ENCODE results near the gene KRT14. TPM values are rescaled to one million over a fixed set of nuclear protein-coding genes. Genes with fewer than 3 reads are reported as not detected.
A peak's percentile ranks its signal among the peaks of the same experiment; 100 is the strongest.
"Not testable (repeated sequence)": the region's sequence is repeated elsewhere in the genome, so short reads cannot be mapped to it uniquely, and the experiment has no call there.

Gene KRT14
- total RNA-seq, 1 experiment from 2014 or later: 0.15 TPM

GRCh38 chr17:41583137-41584127 lies 3.3 kb downstream of the KRT14 start:
- BruUV-seq (replicated peaks): no TSS peak

GRCh38 chr17:41582061-41582968 lies 4.4 kb downstream of the KRT14 start:
- H3K4me2 ChIP-seq (ENCODE audit: low read length); H3K79me2 ChIP-seq (ENCODE audit: low read length); POLR2A ChIA-PET (ENCODE audit: unreplicated experiment); H3K9me3 ChIP-seq (ENCODE audit: low read length); DNase-seq; intact Hi-C loops (cut with micrococcal nuclease); H4K20me1 ChIP-seq (ENCODE audit: low read length); H3K36me3 ChIP-seq (ENCODE audit: low read depth, low read length); H3F3A ChIP-seq (ENCODE audit: low read length, unreplicated experiment); H3K9me2 ChIP-seq (replicated peaks; ENCODE audit: low read length); CTCF ChIA-PET; H3K9ac ChIP-seq (ENCODE audit: low read length); H2AFZ ChIP-seq (ENCODE audit: low read length); ATAC-seq; H3K4me3 ChIP-seq (ENCODE audit: low read length); H3K27me3 ChIP-seq (ENCODE audit: low read length); H3K27ac ChIP-seq (ENCODE audit: low read length); BruUV-seq (replicated peaks): not testable (repeated sequence)
- H3K4me1 ChIP-seq (ENCODE audit: insufficient read depth, low read length): peaks cover 21% of the 10 kb centered on the region

More at GRCh38 chr17:41583137-41584127, 3.3 kb downstream of the KRT14 start:
- ChIA-PET CTCF (no interaction called here), POLR2A (ENCODE audit: unreplicated experiment) (no interaction called here)
- H3F3A ChIP-seq (ENCODE audit: low read length, unreplicated experiment): no peaks in the 10 kb centered on the region
- intact Hi-C loops (cut with micrococcal nuclease): no loop called here
- no peaks in the 10 kb centered on the region for H4K20me1 ChIP-seq (ENCODE audit: low read length)
- DNase-seq (no peak), ATAC-seq (no peak)
- no peaks in the 10 kb centered on the region for H3K9me2 ChIP-seq (replicated peaks; ENCODE audit: low read length)
- H3K4me2 ChIP-seq (ENCODE audit: low read length): no peak overlapping the region
- H3K9me3 ChIP-seq (ENCODE audit: low read length): no peaks in the 10 kb centered on the region
- TF ChIP-seq EZH2phosphoT487 (IDR thresholded peaks at IDR 0.05; ENCODE audit: borderline replicate concordance, low read length) (no peak), CTCF (conservative IDR thresholded peaks at IDR 0.05; ENCODE audit: low read depth, low read length) (no peak), EZH2 (IDR thresholded peaks at IDR 0.05; ENCODE audit: low read length, unreplicated experiment) (no peak)
- H3K36me3 ChIP-seq (ENCODE audit: low read depth, low read length): no peaks in the 10 kb centered on the region
- H3K79me2 ChIP-seq (ENCODE audit: low read length): no peaks in the 10 kb centered on the region
- H2AFZ ChIP-seq (ENCODE audit: low read length): no peak overlapping the region
- peaks cover 21% of the 10 kb centered on the region for H3K4me1 ChIP-seq (ENCODE audit: insufficient read depth, low read length)
- no peak overlapping the region for H3K4me3 ChIP-seq (ENCODE audit: low read length)
- H3K9ac ChIP-seq (ENCODE audit: low read length): no peak overlapping the region
- H3K27ac ChIP-seq (ENCODE audit: low read length): no peak overlapping the region
- H3K27me3 ChIP-seq (ENCODE audit: low read length): no peaks in the 10 kb centered on the region

GRCh38 chr17:41581366-41582060 lies 5.2 kb downstream of the KRT14 start:
- ChIA-PET CTCF (interaction anchor here (0.6 to 1.0 kb wide), 3 partner anchors 67 to 202 kb away, joined by 3 to 4 read pairs (median 4); no protein-coding TSS in a partner anchor), POLR2A (ENCODE audit: unreplicated experiment) (no interaction called here)
- intact Hi-C loops (cut with micrococcal nuclease): no loop called here
- no peaks in the 10 kb centered on the region for H3K9me2 ChIP-seq (replicated peaks; ENCODE audit: low read length)
- H3K4me2 ChIP-seq (ENCODE audit: low read length): no peak overlapping the region
- no peak overlapping the region for H3K4me3 ChIP-seq (ENCODE audit: low read length)
- ATAC-seq (no peak), DNase-seq (no peak)
- H3K79me2 ChIP-seq (ENCODE audit: low read length): no peaks in the 10 kb centered on the region
- no peaks in the 10 kb centered on the region for H3K27me3 ChIP-seq (ENCODE audit: low read length)
- BruUV-seq (replicated peaks): no TSS peak
- H3K27ac ChIP-seq (ENCODE audit: low read length): peak overlapping the region; percentile 3; the same call in 1 of the 2 replicates
- H3K36me3 ChIP-seq (ENCODE audit: low read depth, low read length): no peaks in the 10 kb centered on the region
- H3K4me1 ChIP-seq (ENCODE audit: insufficient read depth, low read length): peaks cover 25% of the 10 kb centered on the region
- H3K9ac ChIP-seq (ENCODE audit: low read length): no peak overlapping the region
- no peaks in the 10 kb centered on the region for H4K20me1 ChIP-seq (ENCODE audit: low read length)
- no peak for TF ChIP-seq CTCF (conservative IDR thresholded peaks at IDR 0.05; ENCODE audit: low read depth, low read length)
- TF ChIP-seq EZH2phosphoT487 (IDR thresholded peaks at IDR 0.05; ENCODE audit: borderline replicate concordance, low read length): no peak
- TF ChIP-seq EZH2 (IDR thresholded peaks at IDR 0.05; ENCODE audit: low read length, unreplicated experiment): no peak
- no peaks in the 10 kb centered on the region for H3F3A ChIP-seq (ENCODE audit: low read length, unreplicated experiment)
- no peaks in the 10 kb centered on the region for H3K9me3 ChIP-seq (ENCODE audit: low read length)
- H2AFZ ChIP-seq (ENCODE audit: low read length): no peak overlapping the region
